CD4-positive, alpha-beta T cell treated with Interleukin-1 beta for 1 hour (primary cell): Measurements from ENCODE around the gene MYO1C.
"Not testable (repeated sequence)": the region's sequence is repeated elsewhere in the genome, so short reads cannot be mapped to it uniquely, and the experiment has no call there.

Experiments used
- DNase-seq, 2 donors: peaks; one replicate each; pipeline ENCODE4 v3.0.0-alpha.2; 2020 to 2022

Gene MYO1C

DNA sequence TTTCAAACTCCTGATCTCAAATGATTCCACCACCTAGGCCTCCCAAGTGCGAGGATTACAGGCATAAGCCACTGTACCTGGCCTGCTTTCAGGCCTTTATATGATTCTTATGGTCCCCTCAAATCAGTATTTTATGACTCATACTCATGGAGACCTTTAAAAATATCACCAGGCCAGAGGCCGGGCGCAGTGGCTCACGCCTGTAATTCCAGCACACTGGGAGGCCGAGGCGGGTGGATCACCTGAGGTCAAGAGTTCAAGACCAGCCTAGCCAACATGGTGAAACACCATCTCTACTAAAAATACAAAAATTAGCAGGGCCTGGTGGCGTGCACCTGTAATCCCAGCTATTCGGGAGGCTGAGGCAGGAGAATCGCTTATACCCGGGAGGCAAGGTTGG, 74.0 kb downstream of the MYO1C start:
- not testable (repeated sequence) for DNase-seq

DNA sequence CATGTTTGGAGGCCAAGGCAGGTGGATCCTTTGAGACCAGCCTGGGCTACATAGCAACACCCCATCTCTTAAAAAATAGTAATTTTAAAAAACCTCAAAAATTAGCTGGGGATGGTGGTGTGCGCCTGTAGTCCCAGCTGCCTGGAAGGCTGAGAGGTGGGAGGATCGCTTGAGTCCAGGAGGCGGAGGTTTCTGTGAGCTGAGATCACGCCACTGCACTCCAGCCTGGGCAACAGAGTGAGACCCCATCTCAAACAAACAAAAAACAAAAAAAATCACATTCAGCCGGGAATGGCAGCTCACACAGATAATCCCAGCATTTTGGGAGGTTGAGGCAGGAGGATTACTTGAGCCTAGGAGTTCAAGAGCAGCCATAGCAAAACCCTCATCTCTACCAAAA, 76.1 kb downstream of the MYO1C start:
- DNase-seq = no peak

DNA sequence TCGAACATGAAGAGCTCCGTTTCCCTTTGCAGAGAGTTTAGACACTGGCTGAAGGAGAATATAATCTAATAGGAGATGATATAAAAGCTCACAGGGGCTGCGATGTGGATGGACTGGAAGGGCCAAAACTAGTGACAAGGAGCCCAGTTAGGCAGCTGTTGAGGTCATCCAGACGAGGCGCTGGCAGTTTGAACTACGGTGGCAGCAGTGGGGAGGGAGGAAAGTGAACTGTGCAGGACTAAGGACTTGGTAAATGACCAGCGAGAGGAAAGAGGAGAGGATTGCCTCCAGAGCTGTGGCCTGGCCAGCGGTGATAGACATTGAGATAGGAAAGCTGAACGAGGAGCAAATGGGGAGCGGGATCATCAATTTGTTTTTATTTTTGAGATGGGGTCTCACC, 77.9 kb downstream of the MYO1C start:
- no peak for DNase-seq
